ENCODE data around the gene ZNF354C. TPM values are rescaled to one million over a fixed set of nuclear protein-coding genes. Genes with fewer than 3 reads are reported as not detected.
A peak's percentile ranks its signal among the peaks of the same experiment; 100 is the strongest.

ZNF354C gene
- total RNA-seq, 1 experiment from 2014 or later: not detected

GRCh38 chr5:179121667-179122111 is 61.5 kb downstream of the ZNF354C start:
- peaks cover 10% of the 10 kb centered on the region for H3K9me3 Mint-ChIP-seq (ENCODE audit: unreplicated experiment)

DNA sequence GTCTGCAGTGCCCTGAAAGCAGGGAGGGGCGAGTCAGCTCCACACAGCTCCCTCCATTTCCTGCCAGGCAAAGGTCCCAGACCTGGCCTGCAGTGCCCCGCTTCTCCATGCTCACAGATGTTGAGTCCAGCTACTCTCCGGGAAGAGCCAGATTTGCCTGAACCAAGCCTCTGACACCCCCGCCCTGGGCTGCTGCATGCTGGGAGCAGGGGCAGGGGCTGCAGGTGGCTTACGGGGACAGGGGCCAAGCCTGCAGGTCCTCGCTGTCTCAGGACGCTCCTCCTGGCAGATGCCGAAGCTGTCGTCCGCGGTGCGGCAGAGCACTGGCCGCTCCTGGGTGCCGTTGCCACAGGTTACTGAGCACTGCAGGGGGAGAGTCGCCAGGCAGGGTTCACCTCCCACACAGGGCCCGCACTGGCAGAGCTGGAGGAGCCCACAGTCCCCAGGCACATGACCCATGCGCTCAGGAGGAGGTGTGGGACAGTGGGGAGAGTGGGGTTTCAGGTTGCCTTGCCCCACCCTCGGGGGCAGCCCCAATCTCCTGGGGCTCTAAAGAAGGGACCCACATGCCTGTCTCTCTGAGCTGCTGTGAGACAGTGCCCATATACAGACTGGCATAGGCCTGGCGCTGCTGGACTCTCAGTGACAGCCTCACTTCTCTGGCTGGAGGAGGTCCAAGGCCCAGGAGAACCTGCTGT is 62.4 kb downstream of the ZNF354C start:
- ChIA-PET CTCF (no interaction called here), POLR2A (no interaction called here)

More at GRCh38 chr5:179121667-179122111, 61.5 kb downstream of the ZNF354C start:
- Histone ChIP-seq H3K4me1 (no peaks in the 10 kb centered on the region), H3K27me3 (replicated peaks; ENCODE audit: control insufficient read depth, insufficient read depth, low read length) (no peaks in the 10 kb centered on the region), H3K36me3 (ENCODE audit: control insufficient read depth, insufficient read depth, low read length) (no peaks in the 10 kb centered on the region), H3K4me3 (ENCODE audit: low read depth, low read length) (no peak overlapping the region), H3K9me3 (peaks cover 25% of the 10 kb centered on the region)
- no peaks in the 10 kb centered on the region for H3K4me1 Mint-ChIP-seq (ENCODE audit: low read depth, unreplicated experiment)
- intact Hi-C loops (cut with micrococcal nuclease; ENCODE audit: unreplicated experiment): no loop called here
- DNase-seq: peak in 1 of 2 experiments; percentile 17
- CTCF ChIA-PET: no interaction called here
- no peak overlapping the region for H3K4me3 Mint-ChIP-seq (ENCODE audit: unreplicated experiment)
- H3K36me3 Mint-ChIP-seq (ENCODE audit: insufficient read depth, unreplicated experiment): no peaks in the 10 kb centered on the region
- no peak for TF ChIP-seq CTCF (IDR thresholded peaks at IDR 0.05; ENCODE audit: insufficient read depth in 1 of 2, low read depth in 1 of 2, low read length in 1 of 2, severe bottlenecking in 1 of 2, unreplicated experiment in 1 of 2)
- no peak overlapping the region for H3K27ac Mint-ChIP-seq (ENCODE audit: unreplicated experiment)
- BruUV-seq (replicated peaks): no TSS peak
- H3K27me3 Mint-ChIP-seq (ENCODE audit: insufficient read depth, unreplicated experiment): no peaks in the 10 kb centered on the region
- POLR2A ChIA-PET: no interaction called here

DNA sequence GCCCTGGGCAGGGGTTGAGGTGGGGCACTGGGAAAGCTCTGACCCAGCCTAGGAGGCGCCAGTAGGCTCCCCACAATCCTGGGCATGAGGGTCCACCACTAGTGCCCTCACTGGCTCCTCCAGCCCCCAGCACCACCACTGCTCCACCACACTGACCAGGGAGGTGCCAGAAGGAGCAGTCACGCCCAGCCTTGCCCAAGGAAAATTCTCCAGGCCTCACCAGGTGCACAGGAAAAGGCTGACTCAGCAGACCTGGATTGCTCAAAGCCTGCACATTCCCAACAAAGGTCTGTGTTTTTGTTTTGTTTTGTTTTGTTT is 62.9 kb downstream of the ZNF354C start:
- H3K27ac Mint-ChIP-seq (ENCODE audit: unreplicated experiment): no peak overlapping the region
- no peaks in the 10 kb centered on the region for H3K27me3 Mint-ChIP-seq (ENCODE audit: insufficient read depth, unreplicated experiment)
- no TSS peak for BruUV-seq (replicated peaks)
- H3K9me3 Mint-ChIP-seq (ENCODE audit: unreplicated experiment): peaks cover 10% of the 10 kb centered on the region
- TF ChIP-seq CTCF (IDR thresholded peaks at IDR 0.05; ENCODE audit: insufficient read depth in 1 of 2, low read depth in 1 of 2, low read length in 1 of 2, severe bottlenecking in 1 of 2, unreplicated experiment in 1 of 2): no peak
- peak in 1 of 2 experiments; percentile 17 for DNase-seq
- POLR2A ChIA-PET: no interaction called here
- no peak overlapping the region for H3K4me3 Mint-ChIP-seq (ENCODE audit: unreplicated experiment)
- Histone ChIP-seq H3K4me3 (ENCODE audit: low read depth, low read length) (no peak overlapping the region), H3K27me3 (replicated peaks; ENCODE audit: control insufficient read depth, insufficient read depth, low read length) (no peaks in the 10 kb centered on the region), H3K4me1 (no peaks in the 10 kb centered on the region), H3K36me3 (ENCODE audit: control insufficient read depth, insufficient read depth, low read length) (no peaks in the 10 kb centered on the region), H3K9me3 (peaks cover 21% of the 10 kb centered on the region)
- H3K36me3 Mint-ChIP-seq (ENCODE audit: insufficient read depth, unreplicated experiment): no peaks in the 10 kb centered on the region
- H3K4me1 Mint-ChIP-seq (ENCODE audit: low read depth, unreplicated experiment): no peaks in the 10 kb centered on the region
- CTCF ChIA-PET: no interaction called here
- intact Hi-C loops (cut with micrococcal nuclease; ENCODE audit: unreplicated experiment): no loop called here

More for the DNA sequence above, 62.4 kb downstream of the ZNF354C start:
- Histone ChIP-seq H3K27me3 (replicated peaks; ENCODE audit: control insufficient read depth, insufficient read depth, low read length) (no peaks in the 10 kb centered on the region), H3K4me1 (no peaks in the 10 kb centered on the region), H3K36me3 (ENCODE audit: control insufficient read depth, insufficient read depth, low read length) (no peaks in the 10 kb centered on the region), H3K9me3 (peaks cover 25% of the 10 kb centered on the region), H3K4me3 (ENCODE audit: low read depth, low read length) (no peak overlapping the region)
- no TSS peak for BruUV-seq (replicated peaks)
- intact Hi-C loops (cut with micrococcal nuclease; ENCODE audit: unreplicated experiment): no loop called here
- no peak for TF ChIP-seq CTCF (IDR thresholded peaks at IDR 0.05; ENCODE audit: insufficient read depth in 1 of 2, low read depth in 1 of 2, low read length in 1 of 2, severe bottlenecking in 1 of 2, unreplicated experiment in 1 of 2)
- H3K4me3 Mint-ChIP-seq (ENCODE audit: unreplicated experiment): no peak overlapping the region
- no peaks in the 10 kb centered on the region for H3K4me1 Mint-ChIP-seq (ENCODE audit: low read depth, unreplicated experiment)
- H3K27me3 Mint-ChIP-seq (ENCODE audit: insufficient read depth, unreplicated experiment): no peaks in the 10 kb centered on the region
- H3K9me3 Mint-ChIP-seq (ENCODE audit: unreplicated experiment): peaks cover 10% of the 10 kb centered on the region
- peak in 1 of 2 experiments; percentile 23 for DNase-seq
- H3K27ac Mint-ChIP-seq (ENCODE audit: unreplicated experiment): no peak overlapping the region
- no peaks in the 10 kb centered on the region for H3K36me3 Mint-ChIP-seq (ENCODE audit: insufficient read depth, unreplicated experiment)
